H1 (cell line): ENCODE measurements around the gene TEX26. TPM values are rescaled to one million over a fixed set of nuclear protein-coding genes. Genes with fewer than 3 reads are reported as not detected.

Experiments used
- CTCF ChIA-PET: fragments of 300-600 bp; sonication (Branson Sonifier 250); formaldehyde crosslinking; loops from one replicate; lab custom pipeline; 2021; ENCODE audit not compliant: partially characterized antibody; lab: Charles Lee
- POLR2A ChIA-PET: fragments of 300-600 bp; sonication (Branson Sonifier 250); formaldehyde crosslinking; loops from one replicate; lab custom pipeline; 2021; ENCODE audit warnings: inconsistent platforms; ENCODE audit not compliant: partially characterized antibody; lab: Charles Lee
- DNase-seq, 2 experiments: peaks; one replicate each; pipeline versions ENCODE4 v3.0.0 to v3.0.0-alpha.2; 2010 to 2022; ENCODE audit warnings: low spot score in 2 of 2, low read depth in 1 of 2, mixed read lengths in 1 of 2
- FAIRE-seq: peaks from 2 replicates; lab custom pipeline; 2011; peaks lifted over from hg19 to GRCh38; lab: Jason Lieb, UNC
- H2AFZ ChIP-seq: 2 replicates; pipeline ENCODE4 v1.8.1; 2012; ENCODE audit warnings: low read length, inconsistent platforms
- H2AK5ac ChIP-seq: 2 replicates; pipeline ENCODE4 v1.6.1; 2013; ENCODE audit warnings: low read depth, low read length
- H2BK120ac ChIP-seq: replicated peaks from 2 replicates; pipeline ENCODE3; 2013; ENCODE audit warnings: low read depth, low read length, inconsistent platforms
- H2BK12ac ChIP-seq: 2 replicates; pipeline ENCODE4 v1.6.1; 2013; ENCODE audit warnings: low read depth, low read length
- H2BK15ac ChIP-seq: 2 replicates; pipeline ENCODE4 v1.6.1; 2013; ENCODE audit warnings: low read length
- H2BK20ac ChIP-seq: 2 replicates; pipeline ENCODE4 v1.6.1; 2013; ENCODE audit warnings: low read length
- H2BK5ac ChIP-seq: 2 replicates; pipeline ENCODE4 v1.6.1; 2013; ENCODE audit warnings: low read depth, low read length
- H3K14ac ChIP-seq: 2 replicates; pipeline ENCODE4 v1.6.1; 2013; ENCODE audit warnings: inconsistent platforms; ENCODE audit not compliant: insufficient read length
- H3K18ac ChIP-seq: 2 replicates; pipeline ENCODE4 v1.6.1; 2013; ENCODE audit warnings: low read length; ENCODE audit errors: extremely low read depth
- H3K23ac ChIP-seq: 2 replicates; pipeline ENCODE4 v1.6.1; 2013; ENCODE audit warnings: inconsistent platforms; ENCODE audit not compliant: insufficient read length
- H3K23me2 ChIP-seq: 2 replicates; pipeline ENCODE4 v1.6.1; 2013; ENCODE audit warnings: low read depth, low read length
- H3K27ac ChIP-seq: 2 replicates; pipeline ENCODE4 v1.6.1; 2011; ENCODE audit warnings: low read depth, low read length, inconsistent platforms
- H3K27me3 ChIP-seq, 4 experiments: replicated peaks in 1 of 4; 1 replicate in 1 of 4; 2 replicates in 3 of 4; pipeline versions ENCODE4 v1.6.1 to v1.8.1; 2011 to 2013; ENCODE audit warnings: low read length in 3 of 4, mild to moderate bottlenecking in 3 of 4, inconsistent platforms in 2 of 4, mixed read lengths in 2 of 4, moderate library complexity in 1 of 4; ENCODE audit not compliant: control insufficient read depth in 3 of 4, insufficient read depth in 3 of 4; ENCODE audit errors: extremely low read depth in 1 of 4
- H3K36me3 ChIP-seq, 4 experiments: 2 replicates each; pipeline versions ENCODE4 v1.6.1 to v1.8.1; 2011 to 2013; ENCODE audit warnings: mild to moderate bottlenecking in 4 of 4, low read length in 3 of 4, moderate library complexity in 2 of 4, control low read depth in 1 of 4, inconsistent platforms in 1 of 4; ENCODE audit not compliant: insufficient read depth in 4 of 4, control insufficient read depth in 2 of 4
- H3K4ac ChIP-seq: replicated peaks from 2 replicates; pipeline ENCODE3; 2013; ENCODE audit warnings: low read length, low read depth, mixed read lengths, inconsistent platforms; ENCODE audit not compliant: insufficient read length
- H3K4me1 ChIP-seq, 4 experiments: replicated peaks in 1 of 4; 1 replicate in 1 of 4; 2 replicates in 3 of 4; pipeline versions ENCODE4 v1.6.1 to v1.8.1; 2011 to 2013; ENCODE audit warnings: low read length in 3 of 4, inconsistent platforms in 2 of 4, mixed read lengths in 1 of 4; ENCODE audit not compliant: insufficient read depth in 4 of 4, control insufficient read depth in 3 of 4
- H3K4me2 ChIP-seq, 2 experiments: 2 replicates each; pipeline versions ENCODE4 v1.6.1 to v1.8.1; 2011 to 2013; ENCODE audit warnings: low read depth in 2 of 2, low read length in 2 of 2, control low read depth in 1 of 2, inconsistent platforms in 1 of 2, mild to moderate bottlenecking in 1 of 2; ENCODE audit not compliant: insufficient read depth in 1 of 2
- H3K4me3 ChIP-seq, 4 experiments: fragments of 200-600, 300-600 bp in 1 of 4; sonication (generic), shearing (Covaris generic), sonication (Bioruptor Twin) in 1 of 4; 2 replicates each; pipeline versions ENCODE4 v1.5.1 to v1.8.1; 2011 to 2016; ENCODE audit warnings: low read length in 4 of 4, low read depth in 3 of 4, control low read depth in 2 of 4, inconsistent platforms in 2 of 4, mild to moderate bottlenecking in 2 of 4, mixed read lengths in 1 of 4, moderate library complexity in 1 of 4; ENCODE audit not compliant: insufficient read depth in 2 of 4; ENCODE audit errors: extremely low read depth in 1 of 4
- H3K56ac ChIP-seq: replicated peaks from 2 replicates; pipeline ENCODE3; 2013; ENCODE audit warnings: low read depth, mild to moderate bottlenecking, mixed read lengths, low read length, inconsistent platforms; ENCODE audit not compliant: insufficient read length
- H3K79me1 ChIP-seq: 2 replicates; pipeline ENCODE4 v1.6.1; 2013; ENCODE audit warnings: low read depth, low read length, control low read depth
- H3K79me2 ChIP-seq, 2 experiments: 2 replicates each; pipeline versions ENCODE4 v1.6.1 to v1.8.1; 2012 to 2013; ENCODE audit warnings: low read length in 2 of 2, mild to moderate bottlenecking in 2 of 2, inconsistent platforms in 1 of 2; ENCODE audit not compliant: insufficient read depth in 2 of 2, control insufficient read depth in 1 of 2
- H3K9ac ChIP-seq, 4 experiments: replicated peaks in 1 of 4; 1 replicate in 1 of 4; 2 replicates in 3 of 4; pipeline versions ENCODE4 v1.6.1 to v1.8.1; 2011 to 2013; ENCODE audit warnings: low read depth in 3 of 4, low read length in 3 of 4, control low read depth in 2 of 4, mild to moderate bottlenecking in 2 of 4, moderate library complexity in 2 of 4, inconsistent platforms in 1 of 4; ENCODE audit errors: extremely low read depth in 1 of 4
- H3K9me3 ChIP-seq, 2 experiments: 2 replicates each; pipeline versions ENCODE4 v1.6.1 to v1.8.1; 2012 to 2013; ENCODE audit warnings: mild to moderate bottlenecking in 2 of 2, moderate library complexity in 2 of 2, control low read depth in 1 of 2, inconsistent platforms in 1 of 2, low read depth in 1 of 2, low read length in 1 of 2, mixed read lengths in 1 of 2; ENCODE audit not compliant: insufficient read depth in 2 of 2
- H4K20me1 ChIP-seq, 2 experiments: replicated peaks in 1 of 2; 2 replicates each; pipeline versions ENCODE3 to v1.8.1; 2011 to 2013; ENCODE audit warnings: inconsistent platforms in 2 of 2, low read length in 2 of 2, mild to moderate bottlenecking in 1 of 2; ENCODE audit not compliant: insufficient read depth in 2 of 2, control insufficient read depth in 1 of 2
- H4K5ac ChIP-seq: 2 replicates; pipeline ENCODE4 v1.6.1; 2013; ENCODE audit warnings: low read length, low read depth, mixed read lengths, inconsistent platforms; ENCODE audit not compliant: insufficient read length
- H4K8ac ChIP-seq: 2 replicates; pipeline ENCODE4 v1.8.0; 2013; ENCODE audit warnings: mild to moderate bottlenecking, moderate library complexity, low read length, inconsistent platforms; ENCODE audit not compliant: insufficient read depth; ENCODE audit errors: extremely low read depth
- H4K91ac ChIP-seq: replicated peaks from 2 replicates; pipeline ENCODE3; 2013; ENCODE audit warnings: low read length, mixed read lengths, inconsistent platforms; ENCODE audit not compliant: insufficient read length
- CEBPB ChIP-seq: IDR thresholded peaks from 2 replicates; pipeline ENCODE4 v1.6.1; 2012; ENCODE audit warnings: low read depth, low read length
- JUND ChIP-seq: IDR thresholded peaks from 2 replicates; pipeline ENCODE4 v1.6.1; 2011; ENCODE audit warnings: mild to moderate bottlenecking, improper control_type of control experiment, low read length
- SP1 ChIP-seq: IDR thresholded peaks from 2 replicates; pipeline ENCODE4 v1.6.1; 2011; ENCODE audit warnings: low read depth, low read length
- SUZ12 ChIP-seq: fragments of 200-600 bp; sonication (generic); IDR thresholded peaks from 2 replicates; pipeline ENCODE4 v1.6.1; 2012; ENCODE audit warnings: mild to moderate bottlenecking, inconsistent platforms, low read length, moderate library complexity, mixed read lengths
- TAF1 ChIP-seq: IDR thresholded peaks from 2 replicates; pipeline ENCODE4 v1.6.1; 2011; ENCODE audit warnings: mild to moderate bottlenecking, low read depth, low read length
- WGBS, 2 experiments: shearing (Covaris generic) in 1 of 2; methylation state at CpG; one replicate each; pipeline versions ENCODE4 v1.1.6 to v1.1.7; 2013 to 2015; ENCODE audit warnings: low lambda C conversion rate in 2 of 2, mixed read lengths in 2 of 2, inconsistent platforms in 1 of 2, low coverage in 1 of 2, missing lambda C conversion rate in 1 of 2; ENCODE audit not compliant: insufficient replicate concordance in 2 of 2, insufficient coverage in 1 of 2, insufficient read length in 1 of 2; ENCODE audit errors: extremely low coverage in 1 of 2, missing lambda C conversion rate in 1 of 2; 5-methylcytosine and 5-hydroxymethylcytosine counted together
- polyA plus RNA-seq, 7 experiments: library from polyadenylated mRNA; depleted of rRNA in 3 of 7; stranded (reverse) in 5 of 7; unstranded in 2 of 7; fragments of >200 nt in 5 of 7; fragments of 200-250 nt in 2 of 7; gene quantifications; 1 replicate in 5 of 7; 2 replicates in 1 of 7; 4 replicates in 1 of 7; pipeline versions ENCODE4 v1.2.1 to v1.2.3, GENCODE V29; 2011 to 2013; ENCODE audit warnings: missing spikeins in 2 of 7, mixed read lengths in 2 of 7
- total RNA-seq: library from RNA; stranded (reverse); fragmentation: NEBNext Ultra II Directional; extraction: Animal tissue kit (Norgen Biotek cat#: 25700); gene quantifications from 2 replicates; pipeline ENCODE4 v1.2.1, GENCODE V29; 2021
- TF ChIP-seq, protein P1 (sequence below): IDR thresholded peaks from 2 replicates; pipeline ENCODE4 v1.6.1; 2012; ENCODE audit warnings: inconsistent platforms

Gene TEX26
- total and polyA plus RNA-seq, 2 of the 8 experiments (the other 6 are each of a cell fraction or from before 2014, with no cell fraction given): not detected

DNA sequence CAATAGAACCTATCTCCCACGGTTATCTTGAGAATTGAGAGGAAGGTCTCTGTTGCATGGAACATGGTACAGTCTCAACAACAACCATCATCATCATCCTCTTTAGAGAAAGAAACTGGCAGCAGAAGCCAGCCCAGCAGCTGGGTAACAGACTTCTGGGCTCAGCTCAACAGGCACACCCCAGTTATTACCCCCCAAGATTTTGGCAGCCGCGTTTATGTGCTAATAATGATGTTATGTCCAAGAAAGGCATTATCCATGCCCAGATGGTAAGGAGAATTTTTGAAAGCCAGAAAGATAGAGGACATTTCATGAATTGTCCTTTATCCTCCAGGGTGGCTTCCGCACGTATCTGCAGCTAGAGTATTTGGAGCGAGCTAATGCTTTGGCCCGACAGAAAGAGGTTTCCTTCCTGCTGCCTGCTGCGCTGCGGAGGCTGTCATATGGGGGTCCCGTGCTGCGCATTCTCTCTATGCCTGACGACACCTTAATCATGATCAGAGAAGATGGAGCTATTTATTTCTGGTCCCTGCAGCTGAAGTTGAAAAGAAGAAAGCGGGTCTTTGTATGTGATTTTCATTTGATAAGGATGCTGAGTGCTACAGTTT lies 89.9 kb downstream of the TEX26 start:
- Histone ChIP-seq H2BK15ac (no peak overlapping the region), H2BK120ac (no peak overlapping the region), H4K5ac (no peak overlapping the region), H3K18ac (no peak overlapping the region), H2BK5ac (no peak overlapping the region), H3K9me3 (no peaks in the 10 kb centered on the region), H3K79me1 (no peaks in the 10 kb centered on the region), H3K27ac (no peak overlapping the region), H2AFZ (no peak overlapping the region), H3K4me2 (no peak overlapping the region), H4K20me1 (no peaks in the 10 kb centered on the region), H4K8ac (no peak overlapping the region), H3K9ac (no peak overlapping the region), H4K91ac (no peak overlapping the region), H3K4me3 (no peak overlapping the region), H2AK5ac (no peak overlapping the region), H3K27me3 (no peaks in the 10 kb centered on the region), H2BK12ac (no peak overlapping the region), H3K14ac (no peak overlapping the region), H3K79me2 (no peaks in the 10 kb centered on the region), H3K4ac (no peak overlapping the region), H3K36me3 (no peaks in the 10 kb centered on the region), H3K4me1 (no peaks in the 10 kb centered on the region), H3K23me2 (no peaks in the 10 kb centered on the region), H2BK20ac (no peak overlapping the region; the same call in 1 of the 2 replicates), H3K56ac (no peak overlapping the region), H3K23ac (no peak overlapping the region)
- CTCF ChIA-PET: interaction anchor here (0.9 to 3.1 kb wide), 5 partner anchors 9 to 42 kb away, joined by 3 to 11 read pairs (median 4); no protein-coding TSS in a partner anchor
- DNase-seq: no peak
- WGBS, 2 experiments: 84% methylated on average over 13 of the region's 13 CpGs; no CpG with 5 or more reads in 1 of the 2 experiments
- no peak for FAIRE-seq
- TF ChIP-seq TAF1 (no peak), CEBPB (no peak), JUND (no peak), SP1 (no peak), SUZ12 (no peak)
- TF ChIP-seq, protein P1, sequence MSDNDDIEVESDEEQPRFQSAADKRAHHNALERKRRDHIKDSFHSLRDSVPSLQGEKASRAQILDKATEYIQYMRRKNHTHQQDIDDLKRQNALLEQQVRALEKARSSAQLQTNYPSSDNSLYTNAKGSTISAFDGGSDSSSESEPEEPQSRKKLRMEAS: no peak
- POLR2A ChIA-PET: no interaction called here
